CD8-positive, alpha-beta memory T cell (primary cell): ENCODE data around the gene PHPT1. TPM values are rescaled to one million over a fixed set of nuclear protein-coding genes. Genes with fewer than 3 reads are reported as not detected.

ENCODE experiments used
- CTCF ChIA-PET: fragments of 350-600 bp; sonication (Branson Sonifier 250); formaldehyde crosslinking; loops from one replicate; lab custom pipeline; 2021; ENCODE audit warnings: antibody characterized with exemption; lab: Charles Lee
- POLR2A ChIA-PET: fragments of 350-600 bp; sonication (Branson Sonifier 250); formaldehyde crosslinking; loops from one replicate; lab custom pipeline; 2021; ENCODE audit warnings: antibody characterized with exemption; lab: Charles Lee
- DNase-seq, 5 donors: peaks; one replicate each; pipeline versions ENCODE4 v3.0.0 to v3.0.0-alpha.2; 2020 to 2022; ENCODE audit warnings: mixed read lengths in 1 of 5
- H3K27ac ChIP-seq: one replicate; pipeline ENCODE4 v1.7.0; 2013; ENCODE audit warnings: low read depth, mild to moderate bottlenecking, low read length, moderate library complexity
- H3K27me3 ChIP-seq: 2 replicates; pipeline ENCODE4 v1.7.0; 2013; ENCODE audit warnings: low read length, mild to moderate bottlenecking; ENCODE audit not compliant: insufficient read depth, poor library complexity, severe bottlenecking
- H3K36me3 ChIP-seq: 2 replicates; pipeline ENCODE4 v1.7.0; 2013; ENCODE audit warnings: mild to moderate bottlenecking, low read length, moderate library complexity; ENCODE audit not compliant: insufficient read depth
- H3K4me1 ChIP-seq: 2 replicates; pipeline ENCODE4 v1.7.0; 2013; ENCODE audit warnings: mild to moderate bottlenecking, low read length, moderate library complexity; ENCODE audit not compliant: insufficient read depth
- H3K4me3 ChIP-seq: 2 replicates; pipeline ENCODE4 v1.7.0; 2013; ENCODE audit warnings: mild to moderate bottlenecking, low read length
- H3K9me3 ChIP-seq: 2 replicates; pipeline ENCODE4 v1.7.0; 2013; ENCODE audit warnings: mild to moderate bottlenecking, low read length
- H3K27ac Mint-ChIP-seq, 8 donors: one replicate each; pipeline ENCODE4 v1.8.0; 2020 to 2021; ENCODE audit warnings: mixed read lengths in 8 of 8, mild to moderate bottlenecking in 6 of 8, inconsistent platforms in 3 of 8, moderate library complexity in 3 of 8
- H3K27me3 Mint-ChIP-seq, 2 donors: one replicate each; pipeline ENCODE4 v1.8.0; 2020 to 2021; ENCODE audit warnings: mixed read lengths in 2 of 2, mild to moderate bottlenecking in 1 of 2, moderate library complexity in 1 of 2
- H3K36me3 Mint-ChIP-seq, 3 donors: one replicate each; pipeline ENCODE4 v1.8.0; 2020 to 2021; ENCODE audit warnings: mixed read lengths in 3 of 3, inconsistent platforms in 1 of 3, mild to moderate bottlenecking in 1 of 3
- H3K4me1 Mint-ChIP-seq, 3 donors: one replicate each; pipeline ENCODE4 v1.8.0; 2020 to 2021; ENCODE audit warnings: mixed read lengths in 3 of 3, inconsistent platforms in 1 of 3, mild to moderate bottlenecking in 1 of 3
- H3K4me3 Mint-ChIP-seq, 7 donors: one replicate each; pipeline ENCODE4 v1.8.0; 2020 to 2021; ENCODE audit warnings: mixed read lengths in 7 of 7, mild to moderate bottlenecking in 6 of 7, moderate library complexity in 4 of 7, inconsistent platforms in 2 of 7
- H3K9me3 Mint-ChIP-seq, 5 donors: one replicate each; pipeline ENCODE4 v1.8.0; 2020 to 2022; ENCODE audit warnings: mixed read lengths in 5 of 5, mild to moderate bottlenecking in 3 of 5, moderate library complexity in 2 of 5, inconsistent platforms in 1 of 5
- polyA plus RNA-seq: library from polyadenylated mRNA; unstranded; fragments of 300-500 nt; fragmentation: Illumina TruSeq; gene quantifications from one replicate; pipeline ENCODE4 v1.2.3, GENCODE V29; 2021
- total RNA-seq, 2 experiments: library from RNA; stranded (reverse); gene quantifications; one replicate each; pipeline ENCODE4 v1.2.3, GENCODE V29; 2021

PHPT1 gene
- total and polyA plus RNA-seq, 3 experiments from 2014 or later, result 100.0 to 110 (median 108) TPM

DNA sequence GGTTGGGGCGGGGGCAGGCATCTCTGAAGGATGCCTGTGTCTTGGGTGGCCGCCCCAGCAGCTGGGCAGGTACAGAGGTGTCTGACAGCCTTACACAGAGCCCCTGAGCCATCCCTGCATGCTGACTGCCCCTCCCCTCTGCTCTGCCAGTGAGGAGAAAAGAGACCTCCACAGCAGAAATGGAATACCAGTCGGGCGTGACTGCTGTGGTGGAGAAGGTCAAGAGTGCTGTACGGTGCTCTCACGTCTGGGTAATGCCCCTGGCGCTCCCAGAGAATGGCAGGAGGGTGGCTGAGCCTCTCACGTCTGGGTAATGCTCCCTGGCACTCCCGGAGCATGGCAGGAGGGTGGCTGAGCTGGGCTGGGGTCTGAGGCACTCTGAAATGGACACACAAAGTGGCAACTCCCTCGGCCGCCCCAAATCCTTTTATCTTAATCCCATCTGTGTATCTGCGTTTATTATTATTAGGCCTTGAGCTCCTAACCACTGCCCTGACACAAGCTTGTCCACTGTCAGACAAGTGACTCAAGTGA is 43.9 kb upstream of the PHPT1 start:
- Mint-ChIP-seq H3K4me1 (peaks cover 32 to 50% (median 35%) of the 10 kb centered on the region in 3 donors), H3K27ac (peak overlapping the region in 2 of 8 donors; percentile 61 to 82), H3K36me3 (peaks cover 0 to 22% (median 3%) of the 10 kb centered on the region in 3 donors), H3K4me3 (peak overlapping the region in 5 of 7 donors; percentile 11 to 61 (median 26)), H3K9me3 (no peaks in the 10 kb centered on the region), H3K27me3 (peaks cover 0 to 5% of the 10 kb centered on the region in 2 donors)
- POLR2A ChIA-PET, result interaction anchor here (1.1 kb wide), 1 partner anchor 13 kb away, joined by 3 read pairs; no protein-coding TSS in a partner anchor
- Histone ChIP-seq H3K27me3 (no peaks in the 10 kb centered on the region), H3K27ac (no peak overlapping the region), H3K4me3 (no peak overlapping the region), H3K36me3 (no peaks in the 10 kb centered on the region), H3K4me1 (peaks cover 36% of the 10 kb centered on the region), H3K9me3 (no peaks in the 10 kb centered on the region)
- DNase-seq, result no peak
- CTCF ChIA-PET, result interaction anchor here (1.4 to 4.1 kb wide), 3 partner anchors 13 to 384 kb away, joined by 3 to 14 read pairs (median 5); partner anchors contain the start of gene SSNA1

DNA sequence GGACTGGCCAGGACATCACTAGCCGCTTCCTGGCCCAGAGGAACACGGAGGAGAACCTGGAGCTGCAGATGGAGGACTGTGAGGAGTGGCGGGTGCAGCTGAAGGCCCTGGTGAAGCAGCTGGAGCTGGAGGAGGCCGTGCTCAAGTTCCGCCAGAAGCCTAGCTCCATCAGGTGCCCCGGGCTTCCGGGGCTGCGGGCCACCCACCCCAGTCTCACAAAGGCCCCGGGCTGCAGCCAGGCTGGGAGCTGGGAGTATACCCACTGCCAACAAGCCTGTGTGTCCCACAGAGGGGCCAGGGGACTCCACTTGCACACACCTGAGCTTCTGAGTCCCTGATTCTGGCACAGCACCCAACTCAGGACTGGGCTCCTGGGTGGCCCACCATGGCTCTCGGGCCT is 43.1 kb upstream of the PHPT1 start:
- H3K27ac ChIP-seq, result no peak overlapping the region
- H3K27ac Mint-ChIP-seq, result peak overlapping the region in 1 of 8 donors; percentile 94
- no peak for DNase-seq

DNA sequence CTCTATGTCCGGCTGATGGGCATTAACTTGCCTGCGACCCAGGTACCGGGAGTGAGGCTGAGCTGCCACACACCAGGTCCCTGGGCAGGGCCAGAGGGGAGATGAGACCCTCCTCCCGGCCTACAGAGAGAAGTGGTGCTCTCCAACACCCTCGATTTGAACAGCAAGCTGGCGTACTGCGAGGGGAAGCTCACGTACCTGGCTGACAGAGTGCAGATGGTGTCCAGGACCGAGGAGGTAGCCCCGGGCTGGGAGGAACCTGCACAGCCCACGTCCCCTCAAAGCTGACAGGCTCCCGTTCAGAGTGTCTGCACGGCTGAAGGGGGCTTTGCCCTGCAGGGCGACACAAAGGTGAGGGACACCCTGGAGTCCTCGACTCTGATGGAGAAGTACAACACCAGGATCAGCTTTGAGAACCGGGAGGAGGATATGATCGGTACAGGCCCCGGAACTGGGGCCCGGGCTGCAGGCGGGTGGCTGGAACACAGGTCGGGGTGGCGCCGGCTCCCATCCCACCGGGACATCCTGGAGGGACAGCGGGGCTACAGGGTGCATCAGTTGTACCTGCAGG is 42.5 kb upstream of the PHPT1 start:
- POLR2A ChIA-PET, result interaction anchor here (0.5 to 1.3 kb wide), 9 partner anchors 9 to 394 kb away, joined by 3 to 5 read pairs (median 4); partner anchors contain the start of genes MAN1B1, SAPCD2, TMEM141 and TPRN

More for the DNA sequence above, 43.1 kb upstream of the PHPT1 start:
- Mint-ChIP-seq H3K4me1 (peaks cover 27 to 46% (median 30%) of the 10 kb centered on the region in 3 donors), H3K9me3 (no peaks in the 10 kb centered on the region), H3K27me3 (peaks cover 0 to 1% of the 10 kb centered on the region in 2 donors), H3K36me3 (peaks cover 0 to 24% (median 3%) of the 10 kb centered on the region in 3 donors), H3K4me3 (peak overlapping the region; percentile 26 to 91 (median 88))
- Histone ChIP-seq H3K4me1 (peaks cover 29% of the 10 kb centered on the region), H3K9me3 (no peaks in the 10 kb centered on the region), H3K4me3 (no peak overlapping the region), H3K27me3 (no peaks in the 10 kb centered on the region), H3K36me3 (no peaks in the 10 kb centered on the region)
- ChIA-PET POLR2A (interaction anchor here (0.7 to 1.1 kb wide), 2 partner anchors 10 to 14 kb away, joined by 3 read pairs; no protein-coding TSS in a partner anchor), CTCF (interaction anchor here (1.1 to 4.1 kb wide), 7 partner anchors 14 to 383 kb away, joined by 3 to 14 read pairs (median 5); partner anchors contain the start of genes AJM1 and SSNA1)

DNA sequence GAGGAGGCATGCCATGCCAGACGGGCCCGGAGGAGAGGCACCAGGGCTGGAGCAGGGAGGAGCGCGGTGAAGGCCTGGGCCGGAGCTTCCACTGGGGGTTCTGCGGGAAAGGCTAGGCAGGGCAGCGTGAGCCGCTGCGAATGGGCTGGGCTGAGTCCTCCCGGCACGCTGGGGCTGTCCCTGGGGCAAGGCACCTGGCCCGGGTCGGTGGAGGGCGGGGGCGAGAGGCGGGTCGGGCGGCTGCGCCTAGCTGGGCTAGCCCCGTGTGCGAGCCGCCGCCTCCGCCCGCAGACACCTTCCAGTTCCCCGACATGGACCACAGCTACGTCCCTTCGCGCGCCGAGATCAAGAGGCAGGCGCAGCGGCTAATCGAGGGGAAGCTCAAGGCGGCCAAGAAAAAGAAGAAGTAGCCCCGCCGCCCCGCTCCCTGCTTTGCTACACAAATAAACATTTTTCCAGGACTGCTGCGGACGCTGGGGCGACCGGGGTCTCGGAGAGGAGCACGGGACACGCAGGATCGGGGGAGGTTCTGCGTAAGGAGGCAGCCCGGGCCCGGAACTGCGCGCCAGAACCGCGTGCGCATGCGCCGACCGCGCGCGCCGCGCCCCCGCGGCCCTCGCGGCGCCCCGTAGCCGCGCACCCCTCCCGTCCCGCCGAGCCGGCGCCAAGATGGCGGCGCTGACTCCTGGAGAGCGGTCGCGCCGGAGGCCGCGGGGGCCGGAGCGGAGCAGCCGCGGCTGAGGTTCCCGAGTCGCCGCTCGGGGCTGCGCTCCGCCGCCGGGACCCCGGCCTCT is 41.7 kb upstream of the PHPT1 start, which contains the start of gene RABL6:
Gene RABL6 (plus strand): TSS at position 668 of the 794 bp plus-strand sequence. CDS start 249 bp downstream, outside the sequence.
- Mint-ChIP-seq H3K36me3 (peaks cover 0 to 24% (median 3%) of the 10 kb centered on the region in 3 donors), H3K27me3 (peaks cover 0 to 1% of the 10 kb centered on the region in 2 donors), H3K9me3 (no peaks in the 10 kb centered on the region), H3K4me3 (peak within 1 kb of the TSS; percentile 88 to 95 (median 91)), H3K27ac (peak within 1 kb of the TSS; percentile 92 to 97 (median 94)), H3K4me1 (peaks cover 24 to 47% (median 28%) of the 10 kb centered on the region in 3 donors)
- POLR2A ChIA-PET, result interaction anchor here (0.5 to 1.3 kb wide), 11 partner anchors 10 to 393 kb away, joined by 3 to 5 read pairs (median 3); partner anchors contain the start of genes MAN1B1, SAPCD2, TMEM141 and TPRN
- no peaks in the 10 kb centered on the region for H3K27me3 ChIP-seq
- H3K4me1 ChIP-seq, result peaks cover 29% of the 10 kb centered on the region
- H3K4me3 ChIP-seq, result peak within 1 kb of the TSS; percentile 69
- no peaks in the 10 kb centered on the region for H3K36me3 ChIP-seq
- CTCF ChIA-PET, result interaction anchor here (1.0 to 4.1 kb wide), 11 partner anchors 14 to 239 kb away, joined by 3 to 14 read pairs (median 4); partner anchors contain the start of genes AJM1 and TRAF2
- peak within 1 kb of the TSS; percentile 78 for H3K27ac ChIP-seq
- no peaks in the 10 kb centered on the region for H3K9me3 ChIP-seq
- DNase-seq, result peak; percentile 74 to 89 (median 86)

More for the DNA sequence above, 42.5 kb upstream of the PHPT1 start:
- H3K27ac ChIP-seq, result peak overlapping the region; percentile 65
- peaks cover 0 to 1% of the 10 kb centered on the region in 2 donors for H3K27me3 Mint-ChIP-seq
- CTCF ChIA-PET, result interaction anchor here (1.0 to 4.1 kb wide), 12 partner anchors 13 to 382 kb away, joined by 3 to 14 read pairs (median 4); partner anchors contain the start of genes AJM1, SSNA1 and TRAF2
- H3K9me3 ChIP-seq, result no peaks in the 10 kb centered on the region
- peaks cover 26 to 47% (median 28%) of the 10 kb centered on the region in 3 donors for H3K4me1 Mint-ChIP-seq
- H3K36me3 ChIP-seq, result no peaks in the 10 kb centered on the region
- no peaks in the 10 kb centered on the region for H3K9me3 Mint-ChIP-seq
- H3K36me3 Mint-ChIP-seq, result peaks cover 0 to 24% (median 3%) of the 10 kb centered on the region in 3 donors
- H3K27me3 ChIP-seq, result no peaks in the 10 kb centered on the region
- peaks cover 29% of the 10 kb centered on the region for H3K4me1 ChIP-seq
- no peak for DNase-seq
- peak overlapping the region; percentile 45 to 97 (median 94) for H3K27ac Mint-ChIP-seq
- H3K4me3 ChIP-seq, result peak overlapping the region; percentile 69
- peak overlapping the region; percentile 86 to 95 (median 90) for H3K4me3 Mint-ChIP-seq

DNA sequence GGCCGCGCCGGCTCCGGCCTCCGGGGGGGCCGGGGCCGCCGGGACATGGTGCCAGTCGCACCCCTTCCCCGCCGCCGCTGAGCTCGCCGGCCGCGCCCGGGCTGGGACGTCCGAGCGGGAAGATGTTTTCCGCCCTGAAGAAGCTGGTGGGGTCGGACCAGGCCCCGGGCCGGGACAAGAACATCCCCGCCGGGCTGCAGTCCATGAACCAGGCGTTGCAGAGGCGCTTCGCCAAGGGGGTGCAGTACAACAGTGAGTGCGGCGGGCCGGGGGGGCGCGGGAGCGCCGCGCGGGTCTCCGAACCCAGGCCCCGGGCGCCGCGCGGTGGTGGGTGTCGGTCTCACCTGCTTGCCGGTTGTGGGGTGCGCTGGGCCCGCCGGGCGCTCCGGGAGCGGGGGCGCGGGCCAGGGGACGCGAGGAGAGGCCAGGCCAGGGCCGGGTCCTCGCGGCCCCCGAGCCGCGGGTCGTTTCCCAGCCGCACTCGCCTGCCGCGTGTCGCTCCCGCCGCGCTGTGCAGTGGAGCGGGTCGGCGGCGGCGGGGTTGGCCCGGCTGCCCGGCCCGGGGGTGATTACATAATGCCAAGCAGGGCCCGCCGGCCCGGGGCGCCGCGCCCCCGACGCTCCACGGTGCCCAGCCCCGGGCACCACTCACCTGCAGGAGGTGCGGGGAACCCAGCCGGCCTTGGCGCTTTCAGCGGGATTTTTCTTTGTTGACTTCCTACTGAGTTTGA is 41.0 kb upstream of the PHPT1 start:
- ChIA-PET CTCF (interaction anchor here (1.0 to 4.1 kb wide), 9 partner anchors 15 to 227 kb away, joined by 3 to 14 read pairs (median 7); partner anchors contain the start of genes AJM1 and TRAF2), POLR2A (interaction anchor here (0.6 to 1.5 kb wide), 7 partner anchors 78 to 288 kb away, joined by 3 to 5 read pairs (median 3); partner anchors contain the start of genes FBXW5, SAPCD2 and TRAF2)
- Mint-ChIP-seq H3K27me3 (peaks cover 0 to 1% of the 10 kb centered on the region in 2 donors), H3K27ac (peak overlapping the region in 6 of 8 donors; percentile 45 to 94 (median 82)), H3K9me3 (no peaks in the 10 kb centered on the region), H3K4me3 (peak overlapping the region; percentile 78 to 95 (median 83)), H3K36me3 (peaks cover 0 to 32% (median 3%) of the 10 kb centered on the region in 3 donors), H3K4me1 (peaks cover 31 to 55% (median 35%) of the 10 kb centered on the region in 3 donors)
- Histone ChIP-seq H3K4me3 (peak overlapping the region; percentile 56), H3K9me3 (no peaks in the 10 kb centered on the region), H3K27ac (peak overlapping the region; percentile 78), H3K36me3 (no peaks in the 10 kb centered on the region), H3K4me1 (peaks cover 29% of the 10 kb centered on the region), H3K27me3 (no peaks in the 10 kb centered on the region)
- peak in 4 of 5 donors; percentile 14 to 66 (median 48) for DNase-seq

DNA sequence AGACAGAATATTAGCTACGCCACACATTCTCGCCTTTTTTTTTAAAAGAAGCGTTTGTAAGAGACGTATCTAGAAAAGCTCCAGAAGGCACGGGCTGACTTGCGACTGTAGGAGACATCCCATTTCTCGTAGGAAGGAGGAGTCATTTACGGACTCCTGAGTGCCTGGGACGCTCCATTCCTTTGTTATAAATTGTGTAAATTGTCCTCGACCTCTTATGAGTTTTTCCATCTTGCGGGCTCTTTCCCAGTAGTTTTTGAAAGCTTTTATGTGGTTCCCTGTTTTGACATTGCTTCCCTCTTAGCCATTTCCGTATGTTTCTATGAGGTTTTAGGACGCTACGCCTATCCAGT is 40.4 kb upstream of the PHPT1 start:
- Mint-ChIP-seq H3K9me3 (no peaks in the 10 kb centered on the region), H3K4me1 (peaks cover 36 to 59% (median 37%) of the 10 kb centered on the region in 3 donors), H3K4me3 (peak overlapping the region; percentile 78 to 95 (median 83)), H3K27me3 (peaks cover 0 to 1% of the 10 kb centered on the region in 2 donors), H3K36me3 (peaks cover 0 to 33% (median 3%) of the 10 kb centered on the region in 3 donors), H3K27ac (peak overlapping the region in 7 of 8 donors; percentile 22 to 94 (median 77))
- POLR2A ChIA-PET, result interaction anchor here (1.5 kb wide), 1 partner anchor 135 kb away, joined by 4 read pairs; the partner anchor contains the start of gene FBXW5
- CTCF ChIA-PET, result interaction anchor here (1.2 to 4.1 kb wide), 4 partner anchors 17 to 227 kb away, joined by 3 to 14 read pairs (median 14); partner anchors contain the start of gene AJM1
- Histone ChIP-seq H3K36me3 (no peaks in the 10 kb centered on the region), H3K4me1 (peaks cover 29% of the 10 kb centered on the region), H3K27ac (peak overlapping the region; percentile 78), H3K9me3 (no peaks in the 10 kb centered on the region), H3K4me3 (peak overlapping the region; percentile 56), H3K27me3 (no peaks in the 10 kb centered on the region)
- no peak for DNase-seq
